H9 (cell line): Measurements from ENCODE around the gene TRAK1. TPM values are rescaled to one million over a fixed set of nuclear protein-coding genes. Genes with fewer than 3 reads are reported as not detected.
A peak's percentile ranks its signal among the peaks of the same experiment; 100 is the strongest.

ENCODE experiments used
- DNase-seq: peaks from one replicate; pipeline ENCODE4 v3.0.0-alpha.2; 2017
- H2AFZ ChIP-seq: one replicate; pipeline ENCODE4 v1.6.1; 2013; ENCODE audit warnings: mild to moderate bottlenecking, low read length, control low read depth, moderate library complexity
- H2AK5ac ChIP-seq: 2 replicates; pipeline ENCODE4 v1.6.1; 2013; ENCODE audit warnings: low read length, control low read depth, mixed read lengths; ENCODE audit not compliant: insufficient read length
- H2BK120ac ChIP-seq: one replicate; pipeline ENCODE4 v1.6.1; 2013; ENCODE audit warnings: low read depth, mild to moderate bottlenecking, low read length, control low read depth, inconsistent platforms; ENCODE audit not compliant: poor library complexity, severe bottlenecking
- H2BK12ac ChIP-seq: 2 replicates; pipeline ENCODE4 v1.6.1; 2013; ENCODE audit warnings: low read length, control low read depth, mixed read lengths, low read depth; ENCODE audit not compliant: insufficient read length
- H2BK15ac ChIP-seq: 2 replicates; pipeline ENCODE4 v1.6.1; 2013; ENCODE audit warnings: low read depth, low read length, control low read depth
- H2BK20ac ChIP-seq: one replicate; pipeline ENCODE4 v1.6.1; 2013; ENCODE audit warnings: low read depth, mild to moderate bottlenecking, low read length, control low read depth, inconsistent platforms; ENCODE audit not compliant: poor library complexity, severe bottlenecking
- H2BK5ac ChIP-seq: 2 replicates; pipeline ENCODE4 v1.6.1; 2013; ENCODE audit warnings: low read length, control low read depth, mixed read lengths; ENCODE audit not compliant: insufficient read length
- H3K14ac ChIP-seq: 2 replicates; pipeline ENCODE4 v1.6.1; 2013; ENCODE audit warnings: low read length, control low read depth; ENCODE audit not compliant: insufficient read depth
- H3K18ac ChIP-seq: 2 replicates; pipeline ENCODE4 v1.6.1; 2013; ENCODE audit warnings: low read depth, mild to moderate bottlenecking, mixed read lengths, low read length, control low read depth; ENCODE audit not compliant: insufficient read length
- H3K23ac ChIP-seq: 2 replicates; pipeline ENCODE4 v1.6.1; 2013; ENCODE audit warnings: low read length, control low read depth, mixed read lengths, low read depth; ENCODE audit not compliant: insufficient read length
- H3K23me2 ChIP-seq: 2 replicates; pipeline ENCODE4 v1.6.1; 2013; ENCODE audit warnings: low read depth, mild to moderate bottlenecking, mixed read lengths, low read length, control low read depth; ENCODE audit not compliant: insufficient read length, poor library complexity, severe bottlenecking
- H3K27ac ChIP-seq: 2 replicates; pipeline ENCODE4 v1.5.1; 2013; ENCODE audit warnings: low read length, control low read depth, mixed read lengths, low read depth; ENCODE audit not compliant: insufficient read length
- H3K27me3 ChIP-seq: 2 replicates; pipeline ENCODE4 v1.6.1; 2013; ENCODE audit warnings: low read length, control low read depth, inconsistent platforms; ENCODE audit not compliant: insufficient read depth
- H3K4ac ChIP-seq: 2 replicates; pipeline ENCODE4 v1.6.1; 2013; ENCODE audit warnings: low read depth, mild to moderate bottlenecking, control low read depth, inconsistent platforms, low read length, moderate library complexity
- H3K4me1 ChIP-seq: 2 replicates; pipeline ENCODE4 v1.6.1; 2013; ENCODE audit warnings: low read length, control low read depth, inconsistent platforms; ENCODE audit not compliant: insufficient read depth
- H3K4me2 ChIP-seq: 2 replicates; pipeline ENCODE4 v1.6.1; 2013; ENCODE audit warnings: low read length, control low read depth, mixed read lengths; ENCODE audit not compliant: insufficient read length, insufficient read depth
- H3K56ac ChIP-seq: 2 replicates; pipeline ENCODE4 v1.6.1; 2013; ENCODE audit warnings: low read depth, mild to moderate bottlenecking, mixed read lengths, low read length, control low read depth; ENCODE audit not compliant: insufficient read length
- H3K79me1 ChIP-seq: 2 replicates; pipeline ENCODE4 v1.6.1; 2013; ENCODE audit warnings: low read depth, mild to moderate bottlenecking, moderate library complexity, low read length, control low read depth, inconsistent platforms; ENCODE audit not compliant: insufficient read depth, poor library complexity, severe bottlenecking
- H3K79me2 ChIP-seq: 2 replicates; pipeline ENCODE4 v1.6.1; 2013; ENCODE audit warnings: low read length, control low read depth, inconsistent platforms; ENCODE audit not compliant: insufficient read depth
- H3K9ac ChIP-seq: 2 replicates; pipeline ENCODE4 v1.6.1; 2013; ENCODE audit warnings: low read length, control low read depth, mixed read lengths; ENCODE audit not compliant: insufficient read length; ENCODE audit errors: extremely low read depth
- H3K9me3 ChIP-seq: one replicate; pipeline ENCODE4 v1.6.1; 2013; ENCODE audit warnings: low read depth, low read length, inconsistent platforms; ENCODE audit not compliant: control insufficient read depth
- H3T11ph ChIP-seq: one replicate; pipeline ENCODE4 v1.6.1; 2013; ENCODE audit warnings: mild to moderate bottlenecking, low read length, control low read depth, inconsistent platforms
- H4K20me1 ChIP-seq: one replicate; pipeline ENCODE4 v1.6.1; 2013; ENCODE audit not compliant: control insufficient read depth, insufficient read length, insufficient read depth
- H4K5ac ChIP-seq: 2 replicates; pipeline ENCODE4 v1.6.1; 2013; ENCODE audit warnings: low read depth, mild to moderate bottlenecking, mixed read lengths, low read length, control low read depth; ENCODE audit not compliant: insufficient read length
- H4K8ac ChIP-seq: replicated peaks from 2 replicates; pipeline ENCODE4 v1.6.1; 2013; ENCODE audit warnings: low read length, control low read depth, mixed read lengths, low read depth; ENCODE audit not compliant: insufficient read length
- H4K91ac ChIP-seq: 2 replicates; pipeline ENCODE4 v1.6.1; 2013; ENCODE audit warnings: low read depth, mild to moderate bottlenecking, moderate library complexity, mixed read lengths, low read length, control low read depth; ENCODE audit not compliant: insufficient read length
- H3K27ac Mint-ChIP-seq, 3 experiments: 2 replicates in 2 of 3; 3 replicates in 1 of 3; pipeline ENCODE4 v1.8.0; 2020 to 2021; ENCODE audit warnings: mixed read lengths in 3 of 3, mild to moderate bottlenecking in 1 of 3, moderate library complexity in 1 of 3
- H3K27me3 Mint-ChIP-seq: 2 replicates; pipeline ENCODE4 v1.8.0; 2021; ENCODE audit warnings: low read depth, mild to moderate bottlenecking, moderate library complexity, mixed read lengths
- H3K36me3 Mint-ChIP-seq, 3 experiments: 2 replicates in 2 of 3; 3 replicates in 1 of 3; pipeline ENCODE4 v1.8.0; 2020 to 2021; ENCODE audit warnings: low read depth in 3 of 3, mixed read lengths in 3 of 3; ENCODE audit not compliant: insufficient read depth in 1 of 3
- H3K4me1 Mint-ChIP-seq, 2 experiments: 2 replicates each; pipeline ENCODE4 v1.8.0; 2020; ENCODE audit warnings: mixed read lengths in 2 of 2
- H3K4me3 Mint-ChIP-seq, 2 experiments: 2 replicates in 1 of 2; 3 replicates in 1 of 2; pipeline ENCODE4 v1.8.0; 2020 to 2021; ENCODE audit warnings: mild to moderate bottlenecking in 2 of 2, mixed read lengths in 2 of 2, moderate library complexity in 1 of 2
- H3K9me3 Mint-ChIP-seq, 2 experiments: 2 replicates in 1 of 2; 3 replicates in 1 of 2; pipeline ENCODE4 v1.8.0; 2020; ENCODE audit warnings: mild to moderate bottlenecking in 2 of 2, mixed read lengths in 2 of 2, moderate library complexity in 1 of 2
- WGBS: extraction: QIAGEN DNeasy Blood & Tissue Kit; methylation state at CpG from one replicate; pipeline ENCODE4 v1.1.7; 2013; ENCODE audit warnings: missing lambda C conversion rate, low lambda C conversion rate, mixed read lengths; ENCODE audit not compliant: insufficient read length; ENCODE audit errors: extremely low coverage; 5-methylcytosine and 5-hydroxymethylcytosine counted together
- total RNA-seq: library from RNA; stranded (reverse); gene quantifications from 2 replicates; pipeline ENCODE4 v1.2.1, GENCODE V29; 2021
- TF ChIP-seq, protein P1 (sequence below): fragments of 200-600 bp; sonication (generic); conservative IDR thresholded peaks from 3 replicates; pipeline ENCODE4 v1.8.0; 2021; ENCODE audit warnings: antibody characterized with exemption, mild to moderate bottlenecking

TRAK1 gene
- total RNA-seq, 1 experiment from 2014 or later, result 34.2 TPM

DNA sequence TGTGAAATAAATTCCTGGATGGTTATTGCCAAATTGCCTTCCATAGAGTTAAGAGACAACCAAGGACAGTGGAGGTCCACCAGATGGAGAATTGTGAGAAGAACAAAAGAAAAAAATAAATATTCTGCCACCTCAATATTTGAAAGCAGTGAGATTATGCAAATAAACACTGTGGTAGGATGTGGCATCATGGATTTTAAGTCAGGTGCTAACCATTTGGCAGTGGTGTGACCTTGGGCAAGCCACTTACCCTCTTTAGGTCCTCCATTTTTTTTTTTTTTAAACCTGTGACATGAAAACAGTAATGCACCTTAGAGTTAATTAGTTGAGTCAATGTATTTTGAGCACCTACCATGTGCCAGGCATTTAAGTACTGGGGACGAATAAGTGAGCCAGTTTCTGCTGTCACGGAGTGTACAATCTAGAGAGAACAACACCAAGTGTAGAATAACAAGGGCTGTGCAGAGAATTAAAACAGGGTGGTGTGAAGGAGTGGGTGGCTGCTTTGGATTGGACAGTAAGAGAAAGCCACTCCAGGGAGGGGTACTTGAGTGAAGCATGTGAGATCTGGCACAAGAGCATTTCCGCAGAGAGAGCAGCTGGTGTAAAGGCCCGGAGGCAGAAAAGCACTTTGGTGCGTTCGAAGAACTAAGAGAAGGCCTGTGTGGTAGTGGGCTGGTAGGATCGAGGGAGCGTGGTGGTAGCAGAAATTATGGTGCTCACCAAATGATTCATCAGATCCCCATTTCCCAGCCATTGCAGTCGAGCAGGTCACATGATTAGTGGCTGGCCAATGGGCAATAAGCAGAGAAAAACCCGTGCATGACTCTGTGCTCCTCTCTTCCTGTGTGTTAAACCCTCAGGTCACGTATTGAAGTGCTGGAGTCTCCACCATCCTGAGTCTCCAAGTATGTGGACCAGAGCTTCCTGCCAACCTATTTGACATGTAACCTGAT, 135.6 kb downstream of the TRAK1 start:
- Histone ChIP-seq H2BK20ac (no peak overlapping the region), H3K23me2 (no peaks in the 10 kb centered on the region), H2BK120ac (no peak overlapping the region), H2BK15ac (no peak overlapping the region), H3T11ph (no peak overlapping the region), H2AK5ac (no peak overlapping the region), H3K23ac (no peak overlapping the region), H2AFZ (no peak overlapping the region), H4K8ac (no peak overlapping the region), H3K79me1 (no peaks in the 10 kb centered on the region), H4K20me1 (no peaks in the 10 kb centered on the region), H2BK12ac (no peak overlapping the region), H4K91ac (no peak overlapping the region), H3K4me1 (no peaks in the 10 kb centered on the region; the same call in 1 of the 2 replicates), H3K4ac (no peak overlapping the region), H3K18ac (no peak overlapping the region), H3K4me2 (no peak overlapping the region), H3K9me3 (no peaks in the 10 kb centered on the region), H3K27me3 (no peaks in the 10 kb centered on the region), H3K27ac (no peak overlapping the region), H3K9ac (no peak overlapping the region), H3K79me2 (no peaks in the 10 kb centered on the region), H4K5ac (no peak overlapping the region), H3K56ac (no peak overlapping the region), H3K14ac (no peak overlapping the region), H2BK5ac (no peak overlapping the region)
- Mint-ChIP-seq H3K4me3 (no peak overlapping the region), H3K4me1 (peaks cover 19 to 22% of the 10 kb centered on the region in 2 experiments), H3K36me3 (peaks cover 13 to 27% (median 23%) of the 10 kb centered on the region in 3 experiments; a peak in 6 of 7 replicates), H3K27ac (peak overlapping the region in 1 of 3 experiments; percentile 62; a peak in 3 of 7 replicates), H3K27me3 (peaks cover 6% of the 10 kb centered on the region), H3K9me3 (no peaks in the 10 kb centered on the region; a peak in 2 of 5 replicates)
- WGBS, result no CpG with 5 or more reads among the region's 11 CpGs
- DNase-seq, result no peak
- TF ChIP-seq, protein P1, sequence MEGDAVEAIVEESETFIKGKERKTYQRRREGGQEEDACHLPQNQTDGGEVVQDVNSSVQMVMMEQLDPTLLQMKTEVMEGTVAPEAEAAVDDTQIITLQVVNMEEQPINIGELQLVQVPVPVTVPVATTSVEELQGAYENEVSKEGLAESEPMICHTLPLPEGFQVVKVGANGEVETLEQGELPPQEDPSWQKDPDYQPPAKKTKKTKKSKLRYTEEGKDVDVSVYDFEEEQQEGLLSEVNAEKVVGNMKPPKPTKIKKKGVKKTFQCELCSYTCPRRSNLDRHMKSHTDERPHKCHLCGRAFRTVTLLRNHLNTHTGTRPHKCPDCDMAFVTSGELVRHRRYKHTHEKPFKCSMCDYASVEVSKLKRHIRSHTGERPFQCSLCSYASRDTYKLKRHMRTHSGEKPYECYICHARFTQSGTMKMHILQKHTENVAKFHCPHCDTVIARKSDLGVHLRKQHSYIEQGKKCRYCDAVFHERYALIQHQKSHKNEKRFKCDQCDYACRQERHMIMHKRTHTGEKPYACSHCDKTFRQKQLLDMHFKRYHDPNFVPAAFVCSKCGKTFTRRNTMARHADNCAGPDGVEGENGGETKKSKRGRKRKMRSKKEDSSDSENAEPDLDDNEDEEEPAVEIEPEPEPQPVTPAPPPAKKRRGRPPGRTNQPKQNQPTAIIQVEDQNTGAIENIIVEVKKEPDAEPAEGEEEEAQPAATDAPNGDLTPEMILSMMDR, result no peak
